GM23338 (cell line): Measurements from ENCODE around the gene ENOX2. TPM values are rescaled to one million over a fixed set of nuclear protein-coding genes. Genes with fewer than 3 reads are reported as not detected.

ENCODE experiments used
- ATAC-seq: fragments of 200-7000 bp; cut with Tn5 transposase; 3 replicates; pipeline ENCODE4 v1.9.1; 2020
- DNase-seq: peaks from one replicate; pipeline ENCODE4 v3.0.0-alpha.2; 2015; ENCODE audit warnings: low spot score
- H2AFZ ChIP-seq: fragments of 200-600 bp; sonication (generic); 2 replicates; pipeline ENCODE4 v1.8.0; 2016; ENCODE audit warnings: antibody characterized with exemption, mild to moderate bottlenecking, moderate library complexity
- H3F3A ChIP-seq: fragments of 200-600 bp; sonication (generic); replicated peaks from 2 replicates; pipeline ENCODE4 v1.8.0; 2017; ENCODE audit warnings: antibody characterized with exemption, mixed run types, low read depth
- H3K27ac ChIP-seq: fragments of 200-600 bp; sonication (generic); 2 replicates; pipeline ENCODE4 v1.6.1; 2016; ENCODE audit warnings: low read depth
- H3K27me3 ChIP-seq: fragments of 200-600 bp; sonication (generic); 2 replicates; pipeline ENCODE4 v1.8.0; 2016; ENCODE audit warnings: mild to moderate bottlenecking, mixed run types, moderate library complexity; ENCODE audit not compliant: insufficient read depth
- H3K36me3 ChIP-seq: fragments of 200-600 bp; sonication (generic); 2 replicates; pipeline ENCODE4 v1.8.0; 2016; ENCODE audit warnings: mild to moderate bottlenecking; ENCODE audit not compliant: insufficient read depth
- H3K4me1 ChIP-seq: fragments of 200-600 bp; sonication (generic); 2 replicates; pipeline ENCODE4 v1.8.0; 2016; ENCODE audit warnings: mild to moderate bottlenecking, moderate library complexity; ENCODE audit not compliant: insufficient read depth
- H3K4me2 ChIP-seq: fragments of 200-600 bp; sonication (generic); 2 replicates; pipeline ENCODE4 v1.7.1; 2017; ENCODE audit warnings: mixed run types
- H3K4me3 ChIP-seq: fragments of 200-600 bp; sonication (generic); 2 replicates; pipeline ENCODE4 v1.6.1; 2016; ENCODE audit warnings: mixed run types
- H3K79me2 ChIP-seq: fragments of 200-600 bp; sonication (generic); replicated peaks from 2 replicates; pipeline ENCODE4 v1.8.0; 2017; ENCODE audit warnings: mild to moderate bottlenecking; ENCODE audit not compliant: insufficient read depth
- H3K9me2 ChIP-seq: fragments of 200-600 bp; sonication (generic); 2 replicates; pipeline ENCODE4 v1.8.0; 2017; ENCODE audit not compliant: insufficient read depth
- H4K20me1 ChIP-seq: fragments of 200-600 bp; sonication (generic); replicated peaks from 2 replicates; pipeline ENCODE4 v1.8.0; 2017; ENCODE audit warnings: mild to moderate bottlenecking; ENCODE audit not compliant: insufficient read depth
- H3K27ac Mint-ChIP-seq: 2 replicates; pipeline ENCODE4 v1.8.0; 2020; ENCODE audit warnings: inconsistent platforms, mild to moderate bottlenecking, moderate library complexity, mixed read lengths
- H3K27me3 Mint-ChIP-seq: 3 replicates; pipeline ENCODE4 v1.8.0; 2022; ENCODE audit warnings: low read depth, mild to moderate bottlenecking, moderate library complexity, mixed read lengths, inconsistent platforms; ENCODE audit not compliant: insufficient read depth, poor library complexity
- H3K36me3 Mint-ChIP-seq: 3 replicates; pipeline ENCODE4 v1.8.0; 2021; ENCODE audit warnings: low read depth, mild to moderate bottlenecking, inconsistent platforms, moderate library complexity, mixed read lengths
- H3K4me1 Mint-ChIP-seq: 3 replicates; pipeline ENCODE4 v1.8.0; 2020; ENCODE audit warnings: mild to moderate bottlenecking, inconsistent platforms, mixed read lengths
- H3K4me3 Mint-ChIP-seq: 3 replicates; pipeline ENCODE4 v1.8.0; 2021; ENCODE audit warnings: moderate library complexity, mild to moderate bottlenecking, inconsistent platforms, mixed read lengths
- H3K9me3 Mint-ChIP-seq: 3 replicates; pipeline ENCODE4 v1.8.0; 2020; ENCODE audit warnings: moderate library complexity, mild to moderate bottlenecking, inconsistent platforms, mixed read lengths
- CREB1 ChIP-seq: fragments of 250-450 bp; sonication (Bioruptor Pico); IDR thresholded peaks from 2 replicates; pipeline ENCODE4 v1.5.0; 2020; ENCODE audit warnings: low read depth, mild to moderate bottlenecking, moderate library complexity
- EZH2 ChIP-seq: fragments of 200-600 bp; sonication (generic); IDR thresholded peaks from one replicate; pipeline ENCODE4 v1.8.0; 2017; ENCODE audit warnings: antibody characterized with exemption, mild to moderate bottlenecking, low read depth; ENCODE audit not compliant: unreplicated experiment
- EZH2phosphoT487 ChIP-seq: fragments of 200-600 bp; sonication (generic); IDR thresholded peaks from one replicate; pipeline ENCODE4 v1.8.1; 2018; ENCODE audit warnings: antibody characterized with exemption; ENCODE audit not compliant: unreplicated experiment
- JUNB ChIP-seq: IDR thresholded peaks from one replicate; pipeline ENCODE4 v1.6.1; 2016; ENCODE audit warnings: antibody characterized with exemption; ENCODE audit not compliant: unreplicated experiment
- NANOG ChIP-seq: IDR thresholded peaks from 2 replicates; pipeline ENCODE4 v1.6.1; 2016; ENCODE audit warnings: antibody characterized with exemption, borderline replicate concordance
- POLR2AphosphoS5 ChIP-seq: IDR thresholded peaks from 2 replicates; pipeline ENCODE4 v1.6.1; 2016; ENCODE audit warnings: antibody characterized with exemption, low read depth
- STAT1 ChIP-seq: IDR thresholded peaks from one replicate; pipeline ENCODE4 v1.6.1; 2016; ENCODE audit warnings: antibody characterized with exemption; ENCODE audit not compliant: unreplicated experiment
- ZNF114 ChIP-seq: fragments of 250-450 bp; sonication (Bioruptor Pico); IDR thresholded peaks from 2 replicates; pipeline ENCODE4 v1.5.0; 2020; ENCODE audit warnings: mild to moderate bottlenecking, moderate library complexity
- ZNF331 ChIP-seq: fragments of 250-450 bp; sonication (Bioruptor Pico); IDR thresholded peaks from 2 replicates; pipeline ENCODE4 v1.5.0; 2020; ENCODE audit warnings: low read depth, mild to moderate bottlenecking, moderate library complexity
- polyA plus RNA-seq: library from polyadenylated mRNA; unstranded; fragments of >200 nt; fragmentation: Nextera tagmentation; extraction: Ambion mirVana; gene quantifications from 2 replicates; pipeline ENCODE4 v1.2.1, GENCODE V29; 2016
- total RNA-seq: library from RNA; depleted of rRNA; stranded (reverse); fragments of >200 nt; shearing (Covaris generic); gene quantifications from 2 replicates; pipeline ENCODE4 v1.2.3, GENCODE V29; 2014
- TF ChIP-seq, protein P1 (sequence below): fragments of 250-450 bp; sonication (Bioruptor Pico); IDR thresholded peaks from 2 replicates; pipeline ENCODE4 v1.5.0; 2020; ENCODE audit warnings: mild to moderate bottlenecking, moderate library complexity
- TF ChIP-seq, protein P2 (sequence below), 2 experiments: fragments of 200-600 bp in 1 of 2; sonication (generic) in 1 of 2; conservative IDR thresholded peaks; 2 replicates each; pipeline versions ENCODE4 v1.5.1 to v1.6.1; 2016 to 2017; ENCODE audit warnings: antibody characterized with exemption in 2 of 2, low read depth in 2 of 2, mild to moderate bottlenecking in 2 of 2, moderate library complexity in 1 of 2
- TF ChIP-seq, protein P3 (sequence below): IDR thresholded peaks from one replicate; pipeline ENCODE4 v1.6.1; 2018; ENCODE audit warnings: antibody characterized with exemption; ENCODE audit not compliant: unreplicated experiment
- TF ChIP-seq, protein P4 (sequence below): IDR thresholded peaks from 2 replicates; pipeline ENCODE4 v1.6.1; 2016; ENCODE audit warnings: antibody characterized with exemption

ENOX2 gene
- total and polyA plus RNA-seq, 2 experiments from 2014 or later = 9.6 to 11.2 TPM

DNA sequence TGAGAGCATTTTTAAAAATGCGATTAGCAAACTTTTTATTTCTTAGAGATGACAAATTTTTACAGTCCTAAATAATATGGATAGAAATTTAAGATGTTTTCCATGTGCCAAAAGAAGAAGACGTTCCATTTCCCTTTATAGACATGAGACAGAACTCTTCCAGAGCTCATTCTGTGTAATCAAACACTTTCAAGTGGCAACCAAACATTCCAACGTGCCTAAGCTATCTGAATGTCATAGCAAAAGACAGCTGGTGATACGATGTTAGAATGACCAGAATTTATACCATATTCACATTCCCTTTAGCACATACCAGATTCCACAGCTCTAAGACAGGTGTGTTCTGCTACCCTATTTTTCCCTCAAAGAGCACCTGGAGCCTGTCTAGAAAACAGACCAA is 133.2 kb downstream of the ENOX2 start:
- Mint-ChIP-seq H3K9me3 (no peaks in the 10 kb centered on the region), H3K4me1 (peaks cover 16% of the 10 kb centered on the region; the same call in 2 of the 3 replicates)

More for the DNA sequence above, 133.2 kb downstream of the ENOX2 start:
- Mint-ChIP-seq H3K4me3 (no peak overlapping the region), H3K36me3 (no peaks in the 10 kb centered on the region), H3K27ac (no peak overlapping the region; the same call in 1 of the 2 replicates), H3K27me3 (no peaks in the 10 kb centered on the region)
- H3K36me3 ChIP-seq = no peaks in the 10 kb centered on the region
- ATAC-seq (no peak), DNase-seq (no peak)
- TF ChIP-seq POLR2AphosphoS5 = no peak
- TF ChIP-seq EZH2 = no peak
- TF ChIP-seq JUNB = no peak
- TF ChIP-seq ZNF331 (CRISPR knock-in tag) = no peak
- TF ChIP-seq CREB1 (CRISPR knock-in tag) = no peak
- no peak for TF ChIP-seq STAT1
- TF ChIP-seq, protein P1, sequence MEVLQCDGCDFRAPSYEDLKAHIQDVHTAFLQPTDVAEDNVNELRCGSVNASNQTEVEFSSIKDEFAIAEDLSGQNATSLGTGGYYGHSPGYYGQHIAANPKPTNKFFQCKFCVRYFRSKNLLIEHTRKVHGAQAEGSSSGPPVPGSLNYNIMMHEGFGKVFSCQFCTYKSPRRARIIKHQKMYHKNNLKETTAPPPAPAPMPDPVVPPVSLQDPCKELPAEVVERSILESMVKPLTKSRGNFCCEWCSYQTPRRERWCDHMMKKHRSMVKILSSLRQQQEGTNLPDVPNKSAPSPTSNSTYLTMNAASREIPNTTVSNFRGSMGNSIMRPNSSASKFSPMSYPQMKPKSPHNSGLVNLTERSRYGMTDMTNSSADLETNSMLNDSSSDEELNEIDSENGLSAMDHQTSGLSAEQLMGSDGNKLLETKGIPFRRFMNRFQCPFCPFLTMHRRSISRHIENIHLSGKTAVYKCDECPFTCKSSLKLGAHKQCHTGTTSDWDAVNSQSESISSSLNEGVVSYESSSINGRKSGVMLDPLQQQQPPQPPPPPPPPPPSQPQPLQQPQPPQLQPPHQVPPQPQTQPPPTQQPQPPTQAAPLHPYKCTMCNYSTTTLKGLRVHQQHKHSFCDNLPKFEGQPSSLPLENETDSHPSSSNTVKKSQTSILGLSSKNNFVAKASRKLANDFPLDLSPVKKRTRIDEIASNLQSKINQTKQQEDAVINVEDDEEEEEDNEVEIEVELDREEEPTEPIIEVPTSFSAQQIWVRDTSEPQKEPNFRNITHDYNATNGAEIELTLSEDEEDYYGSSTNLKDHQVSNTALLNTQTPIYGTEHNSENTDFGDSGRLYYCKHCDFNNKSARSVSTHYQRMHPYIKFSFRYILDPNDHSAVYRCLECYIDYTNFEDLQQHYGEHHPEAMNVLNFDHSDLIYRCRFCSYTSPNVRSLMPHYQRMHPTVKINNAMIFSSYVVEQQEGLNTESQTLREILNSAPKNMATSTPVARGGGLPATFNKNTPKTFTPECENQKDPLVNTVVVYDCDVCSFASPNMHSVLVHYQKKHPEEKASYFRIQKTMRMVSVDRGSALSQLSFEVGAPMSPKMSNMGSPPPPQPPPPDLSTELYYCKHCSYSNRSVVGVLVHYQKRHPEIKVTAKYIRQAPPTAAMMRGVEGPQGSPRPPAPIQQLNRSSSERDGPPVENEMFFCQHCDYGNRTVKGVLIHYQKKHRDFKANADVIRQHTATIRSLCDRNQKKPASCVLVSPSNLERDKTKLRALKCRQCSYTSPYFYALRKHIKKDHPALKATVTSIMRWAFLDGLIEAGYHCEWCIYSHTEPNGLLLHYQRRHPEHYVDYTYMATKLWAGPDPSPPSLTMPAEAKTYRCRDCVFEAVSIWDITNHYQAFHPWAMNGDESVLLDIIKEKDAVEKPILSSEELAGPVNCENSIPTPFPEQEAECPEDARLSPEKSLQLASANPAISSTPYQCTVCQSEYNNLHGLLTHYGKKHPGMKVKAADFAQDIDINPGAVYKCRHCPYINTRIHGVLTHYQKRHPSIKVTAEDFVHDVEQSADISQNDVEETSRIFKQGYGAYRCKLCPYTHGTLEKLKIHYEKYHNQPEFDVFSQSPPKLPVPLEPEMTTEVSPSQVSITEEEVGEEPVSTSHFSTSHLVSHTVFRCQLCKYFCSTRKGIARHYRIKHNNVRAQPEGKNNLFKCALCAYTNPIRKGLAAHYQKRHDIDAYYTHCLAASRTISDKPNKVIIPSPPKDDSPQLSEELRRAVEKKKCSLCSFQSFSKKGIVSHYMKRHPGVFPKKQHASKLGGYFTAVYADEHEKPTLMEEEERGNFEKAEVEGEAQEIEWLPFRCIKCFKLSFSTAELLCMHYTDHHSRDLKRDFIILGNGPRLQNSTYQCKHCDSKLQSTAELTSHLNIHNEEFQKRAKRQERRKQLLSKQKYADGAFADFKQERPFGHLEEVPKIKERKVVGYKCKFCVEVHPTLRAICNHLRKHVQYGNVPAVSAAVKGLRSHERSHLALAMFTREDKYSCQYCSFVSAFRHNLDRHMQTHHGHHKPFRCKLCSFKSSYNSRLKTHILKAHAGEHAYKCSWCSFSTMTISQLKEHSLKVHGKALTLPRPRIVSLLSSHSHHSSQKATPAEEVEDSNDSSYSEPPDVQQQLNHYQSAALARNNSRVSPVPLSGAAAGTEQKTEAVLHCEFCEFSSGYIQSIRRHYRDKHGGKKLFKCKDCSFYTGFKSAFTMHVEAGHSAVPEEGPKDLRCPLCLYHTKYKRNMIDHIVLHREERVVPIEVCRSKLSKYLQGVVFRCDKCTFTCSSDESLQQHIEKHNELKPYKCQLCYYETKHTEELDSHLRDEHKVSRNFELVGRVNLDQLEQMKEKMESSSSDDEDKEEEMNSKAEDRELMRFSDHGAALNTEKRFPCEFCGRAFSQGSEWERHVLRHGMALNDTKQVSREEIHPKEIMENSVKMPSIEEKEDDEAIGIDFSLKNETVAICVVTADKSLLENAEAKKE = no peak
- TF ChIP-seq ZNF114 = no peak
- TF ChIP-seq, protein P2, sequence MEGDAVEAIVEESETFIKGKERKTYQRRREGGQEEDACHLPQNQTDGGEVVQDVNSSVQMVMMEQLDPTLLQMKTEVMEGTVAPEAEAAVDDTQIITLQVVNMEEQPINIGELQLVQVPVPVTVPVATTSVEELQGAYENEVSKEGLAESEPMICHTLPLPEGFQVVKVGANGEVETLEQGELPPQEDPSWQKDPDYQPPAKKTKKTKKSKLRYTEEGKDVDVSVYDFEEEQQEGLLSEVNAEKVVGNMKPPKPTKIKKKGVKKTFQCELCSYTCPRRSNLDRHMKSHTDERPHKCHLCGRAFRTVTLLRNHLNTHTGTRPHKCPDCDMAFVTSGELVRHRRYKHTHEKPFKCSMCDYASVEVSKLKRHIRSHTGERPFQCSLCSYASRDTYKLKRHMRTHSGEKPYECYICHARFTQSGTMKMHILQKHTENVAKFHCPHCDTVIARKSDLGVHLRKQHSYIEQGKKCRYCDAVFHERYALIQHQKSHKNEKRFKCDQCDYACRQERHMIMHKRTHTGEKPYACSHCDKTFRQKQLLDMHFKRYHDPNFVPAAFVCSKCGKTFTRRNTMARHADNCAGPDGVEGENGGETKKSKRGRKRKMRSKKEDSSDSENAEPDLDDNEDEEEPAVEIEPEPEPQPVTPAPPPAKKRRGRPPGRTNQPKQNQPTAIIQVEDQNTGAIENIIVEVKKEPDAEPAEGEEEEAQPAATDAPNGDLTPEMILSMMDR (conservative IDR thresholded peaks at IDR 0.05; ENCODE audit: low read depth in 2 of 2) = no peak
- no peak for TF ChIP-seq EZH2phosphoT487
- TF ChIP-seq, protein P3, sequence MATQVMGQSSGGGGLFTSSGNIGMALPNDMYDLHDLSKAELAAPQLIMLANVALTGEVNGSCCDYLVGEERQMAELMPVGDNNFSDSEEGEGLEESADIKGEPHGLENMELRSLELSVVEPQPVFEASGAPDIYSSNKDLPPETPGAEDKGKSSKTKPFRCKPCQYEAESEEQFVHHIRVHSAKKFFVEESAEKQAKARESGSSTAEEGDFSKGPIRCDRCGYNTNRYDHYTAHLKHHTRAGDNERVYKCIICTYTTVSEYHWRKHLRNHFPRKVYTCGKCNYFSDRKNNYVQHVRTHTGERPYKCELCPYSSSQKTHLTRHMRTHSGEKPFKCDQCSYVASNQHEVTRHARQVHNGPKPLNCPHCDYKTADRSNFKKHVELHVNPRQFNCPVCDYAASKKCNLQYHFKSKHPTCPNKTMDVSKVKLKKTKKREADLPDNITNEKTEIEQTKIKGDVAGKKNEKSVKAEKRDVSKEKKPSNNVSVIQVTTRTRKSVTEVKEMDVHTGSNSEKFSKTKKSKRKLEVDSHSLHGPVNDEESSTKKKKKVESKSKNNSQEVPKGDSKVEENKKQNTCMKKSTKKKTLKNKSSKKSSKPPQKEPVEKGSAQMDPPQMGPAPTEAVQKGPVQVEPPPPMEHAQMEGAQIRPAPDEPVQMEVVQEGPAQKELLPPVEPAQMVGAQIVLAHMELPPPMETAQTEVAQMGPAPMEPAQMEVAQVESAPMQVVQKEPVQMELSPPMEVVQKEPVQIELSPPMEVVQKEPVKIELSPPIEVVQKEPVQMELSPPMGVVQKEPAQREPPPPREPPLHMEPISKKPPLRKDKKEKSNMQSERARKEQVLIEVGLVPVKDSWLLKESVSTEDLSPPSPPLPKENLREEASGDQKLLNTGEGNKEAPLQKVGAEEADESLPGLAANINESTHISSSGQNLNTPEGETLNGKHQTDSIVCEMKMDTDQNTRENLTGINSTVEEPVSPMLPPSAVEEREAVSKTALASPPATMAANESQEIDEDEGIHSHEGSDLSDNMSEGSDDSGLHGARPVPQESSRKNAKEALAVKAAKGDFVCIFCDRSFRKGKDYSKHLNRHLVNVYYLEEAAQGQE = no peak
- TF ChIP-seq, protein P4, sequence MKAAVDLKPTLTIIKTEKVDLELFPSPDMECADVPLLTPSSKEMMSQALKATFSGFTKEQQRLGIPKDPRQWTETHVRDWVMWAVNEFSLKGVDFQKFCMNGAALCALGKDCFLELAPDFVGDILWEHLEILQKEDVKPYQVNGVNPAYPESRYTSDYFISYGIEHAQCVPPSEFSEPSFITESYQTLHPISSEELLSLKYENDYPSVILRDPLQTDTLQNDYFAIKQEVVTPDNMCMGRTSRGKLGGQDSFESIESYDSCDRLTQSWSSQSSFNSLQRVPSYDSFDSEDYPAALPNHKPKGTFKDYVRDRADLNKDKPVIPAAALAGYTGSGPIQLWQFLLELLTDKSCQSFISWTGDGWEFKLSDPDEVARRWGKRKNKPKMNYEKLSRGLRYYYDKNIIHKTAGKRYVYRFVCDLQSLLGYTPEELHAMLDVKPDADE = no peak
- no peak for TF ChIP-seq NANOG
- no peak overlapping the region for H3K4me3 ChIP-seq
- H3K9me2 ChIP-seq = no peaks in the 10 kb centered on the region
- no peaks in the 10 kb centered on the region; the same call in 1 of the 2 replicates for H3K4me1 ChIP-seq
- no peak overlapping the region for H3K27ac ChIP-seq
- H3K79me2 ChIP-seq = no peaks in the 10 kb centered on the region
- H3F3A ChIP-seq = no peaks in the 10 kb centered on the region
- no peak overlapping the region for H3K4me2 ChIP-seq
- H3K27me3 ChIP-seq = no peaks in the 10 kb centered on the region
- no peaks in the 10 kb centered on the region for H4K20me1 ChIP-seq
- no peak overlapping the region for H2AFZ ChIP-seq
